GM12878 (cell line): ENCODE results near the gene MAN2C1. TPM values are rescaled to one million over a fixed set of nuclear protein-coding genes. Genes with fewer than 3 reads are reported as not detected.
A peak's percentile ranks its signal among the peaks of the same experiment; 100 is the strongest.

Experiments
- ATAC-seq: fragments of 200-7000 bp; cut with Tn5 transposase; 3 replicates; pipeline ENCODE4 v1.9.1; 2020; ENCODE audit warnings: mild to moderate bottlenecking, moderate library complexity
- BruUV-seq: library from RNA; stranded (reverse); fragments of 400-500 nt; replicated peaks from 2 replicates; lab custom pipeline; 2021; lab: Mats Ljungman, UMichigan
- CTCF ChIA-PET: fragments of 300-600 bp; sonication (Branson Sonifier 250); formaldehyde crosslinking; extraction: SDS; loops from one replicate; lab custom pipeline; 2021; ENCODE audit warnings: inconsistent platforms; lab: Yijun Ruan, JAX
- POLR2A ChIA-PET: fragments of 350-600 bp; formaldehyde crosslinking; extraction: SDS; loops from one replicate; lab custom pipeline; 2021; ENCODE audit warnings: inconsistent platforms; lab: Charles Lee
- RAD21 ChIA-PET: fragments of 300-600 bp; sonication (Branson Sonifier 250); formaldehyde crosslinking; loops from one replicate; lab custom pipeline; 2023; ENCODE audit warnings: antibody characterized with exemption; ENCODE audit not compliant: unreplicated experiment; lab: Charles Lee
- SMC1A ChIA-PET: fragments of 300-600 bp; sonication (Branson Sonifier 250); formaldehyde crosslinking; loops from one replicate; lab custom pipeline; 2023; ENCODE audit not compliant: unreplicated experiment, uncharacterized antibody; lab: Charles Lee
- DNase-seq: peaks from one replicate; pipeline ENCODE4 v3.0.0-alpha.2; 2011; ENCODE audit warnings: low read depth, low spot score
- FAIRE-seq: peaks from 3 replicates; lab custom pipeline; 2011; peaks lifted over from hg19 to GRCh38; lab: Jason Lieb, UNC
- H2AFZ ChIP-seq: 2 replicates; pipeline ENCODE4 v1.6.0; 2011; ENCODE audit warnings: low read depth, low read length, control low read depth; ENCODE audit not compliant: control insufficient read depth
- H3K27ac ChIP-seq: 2 replicates; pipeline ENCODE4 v1.5.1; 2011; ENCODE audit warnings: control low read depth; ENCODE audit not compliant: control insufficient read depth, insufficient read depth
- H3K27me3 ChIP-seq, 2 experiments: replicated peaks in 1 of 2; 2 replicates each; pipeline versions ENCODE4 v1.6.0 to v1.6.1; 2011; ENCODE audit warnings: low read length in 1 of 2; ENCODE audit not compliant: control insufficient read depth in 2 of 2, insufficient read depth in 2 of 2
- H3K36me3 ChIP-seq, 2 experiments: 2 replicates each; pipeline ENCODE4 v1.5.1; 2011; ENCODE audit warnings: low read length in 1 of 2; ENCODE audit not compliant: control insufficient read depth in 2 of 2, insufficient read depth in 2 of 2
- H3K4me1 ChIP-seq: 2 replicates; pipeline ENCODE4 v1.6.1; 2011; ENCODE audit warnings: mild to moderate bottlenecking, low read length, moderate library complexity, mixed read lengths; ENCODE audit not compliant: control insufficient read depth, insufficient read depth
- H3K4me2 ChIP-seq: 2 replicates; pipeline ENCODE4 v1.6.0; 2011; ENCODE audit warnings: control low read depth; ENCODE audit not compliant: control insufficient read depth, insufficient read depth
- H3K4me3 ChIP-seq: fragments of 200-600 bp; sonication (generic); 2 replicates; pipeline ENCODE4 v1.5.1; 2016
- H3K79me2 ChIP-seq: 2 replicates; pipeline ENCODE4 v1.6.0; 2011; ENCODE audit warnings: low read length; ENCODE audit not compliant: control insufficient read depth, insufficient read depth
- H3K9ac ChIP-seq: 2 replicates; pipeline ENCODE4 v1.8.0; 2011; ENCODE audit warnings: low read length, control low read depth, mixed read lengths; ENCODE audit not compliant: control insufficient read depth, insufficient read depth
- H3K9me3 ChIP-seq: replicated peaks from 3 replicates; pipeline ENCODE4 v1.5.1; 2011; ENCODE audit warnings: mild to moderate bottlenecking, low read length; ENCODE audit not compliant: control insufficient read depth, insufficient read depth
- H4K20me1 ChIP-seq: 2 replicates; pipeline ENCODE4 v1.6.0; 2011; ENCODE audit not compliant: control insufficient read depth, insufficient read depth
- EGR1 ChIP-seq, 2 experiments: IDR thresholded peaks; 1 replicate in 1 of 2; 2 replicates in 1 of 2; pipeline ENCODE4 v1.6.1; 2011 to 2012; ENCODE audit warnings: low read depth in 2 of 2, low read length in 2 of 2, borderline replicate concordance in 1 of 2, mild to moderate bottlenecking in 1 of 2, moderate library complexity in 1 of 2
- EP300 ChIP-seq, 2 experiments: fragments of 150-350 bp in 1 of 2; IDR thresholded peaks; 2 replicates each; pipeline ENCODE4 v1.6.1; 2011 to 2012; ENCODE audit warnings: low read depth in 2 of 2, low read length in 2 of 2, borderline replicate concordance in 1 of 2, improper control_type of control experiment in 1 of 2, inconsistent platforms in 1 of 2; ENCODE audit not compliant: control insufficient read depth in 1 of 2
- HCFC1 ChIP-seq: fragments of 150-350 bp; IDR thresholded peaks from 2 replicates; pipeline ENCODE4 v1.6.1; 2014; ENCODE audit warnings: low read length
- SIN3A ChIP-seq: IDR thresholded peaks from 2 replicates; pipeline ENCODE4 v1.6.1; 2012; ENCODE audit warnings: low read depth, low read length, improper control_type of control experiment
- TAF1 ChIP-seq: IDR thresholded peaks from 2 replicates; pipeline ENCODE4 v1.6.1; 2011; ENCODE audit warnings: mild to moderate bottlenecking, low read depth, low read length, borderline replicate concordance
- WGBS: methylation state at CpG from one replicate; pipeline ENCODE4 v1.1.6; 2016; ENCODE audit warnings: low lambda C conversion rate; ENCODE audit not compliant: insufficient replicate concordance, insufficient coverage; ENCODE audit errors: missing lambda C conversion rate; 5-methylcytosine and 5-hydroxymethylcytosine counted together
- in situ Hi-C: fragments of 300-500 bp; cut with MboI; formaldehyde crosslinking; loops from 9 replicates; pipeline ENCODE4 v1.14.3; 2018; ENCODE audit warnings: mixed read lengths
- intact Hi-C: fragments of 100-400 bp; cut with micrococcal nuclease; formaldehyde crosslinking; loops from one replicate; pipeline ENCODE4 v1.14.2; 2022; ENCODE audit not compliant: unreplicated experiment
- microRNA counts: library from miRNA; unstranded; fragments of <30 nt; microRNA quantifications from one replicate; lab custom pipeline; 2016
- microRNA-seq: library from miRNA; unstranded; fragments of <30 nt; microRNA quantifications from one replicate; pipeline ENCODE4, GENCODE V29; 2018
- polyA plus RNA-seq, 11 experiments: library from polyadenylated mRNA; depleted of rRNA in 4 of 11; unstranded in 6 of 11; stranded (reverse) in 5 of 11; fragments of >200 nt; fragmentation: Nextera tagmentation in 4 of 11; fragmentation: Illumina TruSeq in 1 of 11; extraction: Ambion mirVana in 4 of 11; extraction: Trizol in 1 of 11; gene quantifications; 1 replicate in 1 of 11; 2 replicates in 10 of 11; pipeline versions ENCODE4 v1.2.1 to v1.2.3, GENCODE V29; 2011 to 2016; ENCODE audit warnings: inconsistent platforms in 2 of 11, missing spikeins in 2 of 11, low read depth in 1 of 11
- total RNA-seq, 4 experiments: library from RNA; depleted of rRNA in 3 of 4; stranded (reverse); fragments of >200 nt in 3 of 4; fragmentation: Illumina TruSeq in 1 of 4; extraction: Trizol in 1 of 4; gene quantifications; 2 replicates each; pipeline versions ENCODE4 v1.2.1 to v1.2.3, GENCODE V29; 2013 to 2021

The MAN2C1 gene
- total and polyA plus RNA-seq, 10 of the 15 experiments (the other 5 are each of a cell fraction or from before 2014, with no cell fraction given): 1.4 to 111 (median 42.2) TPM

- no TSS peak for BruUV-seq
- no peak overlapping the region for H2AFZ ChIP-seq
- no peak overlapping the region for H3K27ac ChIP-seq
- H3K9me3 ChIP-seq: no peaks in the 10 kb centered on the region
- no peaks in the 10 kb centered on the region for H3K36me3 ChIP-seq
- ATAC-seq (no peak), DNase-seq (no peak), FAIRE-seq (no peak)
- H3K4me2 ChIP-seq: no peak overlapping the region
- RAD21 ChIA-PET: interaction anchor here (0.8 kb wide), 1 partner anchor 311 kb away, joined by 3 read pairs; the partner anchor contains the start of gene SCAMP5
- H3K4me1 ChIP-seq: no peaks in the 10 kb centered on the region
- POLR2A ChIA-PET: no interaction called here
- H3K27me3 ChIP-seq: no peaks in the 10 kb centered on the region
- H3K79me2 ChIP-seq: no peaks in the 10 kb centered on the region
- TF ChIP-seq EGR1 (IDR thresholded peaks at IDR 0.05; ENCODE audit: borderline replicate concordance in 1 of 2, low read depth in 2 of 2, low read length in 2 of 2) (no peak), TAF1 (no peak), HCFC1 (no peak), SIN3A (no peak), EP300 (IDR thresholded peaks at IDR 0.05; ENCODE audit: borderline replicate concordance in 1 of 2, control insufficient read depth in 1 of 2, low read depth in 2 of 2, low read length in 2 of 2) (no peak)
- intact Hi-C loops (no loop called here), in situ Hi-C loops (loop anchor here (10.0 kb wide), 2 partner anchors 281 to 1241 kb away; partner anchors contain the start of gene PPCDC)
- WGBS: 22% methylated on average over 3 of the region's 3 CpGs
- CTCF ChIA-PET: interaction anchor here (1.1 kb wide), 1 partner anchor 277 kb away, joined by 3 read pairs; no protein-coding TSS in a partner anchor
- H4K20me1 ChIP-seq: no peaks in the 10 kb centered on the region
- H3K4me3 ChIP-seq: no peak overlapping the region
- H3K9ac ChIP-seq: no peak overlapping the region
- SMC1A ChIA-PET: interaction anchor here (0.5 to 1.1 kb wide), 2 partner anchors 277 to 581 kb away, joined by 3 read pairs; no protein-coding TSS in a partner anchor
Observed at GRCh38 chr15:75306188-75306587, 62.2 kb downstream of the MAN2C1 start.

MicroRNA genes within 50 kb of the gene (microRNA counts, 767-probe panel; counts per million panel counts)
- microRNA hsa-miR-631 (lab: Ali Mortazavi, UCI): 2,268 counts per million, percentile 80 among the panel's probes with 10 or more counts

Small RNAs within 50 kb of the gene (microRNA-seq; reads per million reads assigned to microRNA genes)
- gene MIR631: not detected

Other genes starting within 250 kb of the MAN2C1 start
- gene C15orf39, start 166.7 kb downstream of the MAN2C1 start, total RNA-seq (2014; rRNA removed): 38.5 and 48.8 TPM in 2 replicates
- gene C15orf39, start 166.7 kb downstream of the MAN2C1 start, total RNA-seq (2014; rRNA removed; fragmentation: Illumina TruSeq; extraction: Trizol): 15.2 and 18.1 TPM in 2 replicates
- 128 and 139 TPM in 2 replicates for gene C15orf39, start 166.7 kb downstream of the MAN2C1 start, total RNA-seq (2021)
- gene C15orf39, start 166.7 kb downstream of the MAN2C1 start, polyA plus RNA-seq (2011; rRNA removed): 3.2 and 10.2 TPM in 2 replicates
- gene C15orf39, start 166.7 kb downstream of the MAN2C1 start, polyA plus RNA-seq (2014; fragmentation: Illumina TruSeq; extraction: Trizol): 10.5 and 31.2 TPM in 2 replicates
- gene C15orf39, start 166.7 kb downstream of the MAN2C1 start, polyA plus RNA-seq (2014; fragmentation: Nextera tagmentation; extraction: Ambion mirVana): 1 to 10 TPM; 2.3 to 4.9 TPM
- 40.6 and 54.3 TPM in 2 replicates for gene C15orf39, start 166.7 kb downstream of the MAN2C1 start, polyA plus RNA-seq (2014; rRNA removed)
- 10 to 100 TPM; 34.7 to 39.0 TPM for gene C15orf39, start 166.7 kb downstream of the MAN2C1 start, polyA plus RNA-seq (2016; fragmentation: Nextera tagmentation; extraction: Ambion mirVana)
- not detected in 2 replicates for gene GOLGA6C, start 110.3 kb downstream of the MAN2C1 start, total RNA-seq (2014; rRNA removed)
- not detected in 2 replicates for gene GOLGA6C, start 110.3 kb downstream of the MAN2C1 start, total RNA-seq (2014; rRNA removed; fragmentation: Illumina TruSeq; extraction: Trizol)
- not detected in 2 replicates for gene GOLGA6C, start 110.3 kb downstream of the MAN2C1 start, total RNA-seq (2021)
- gene GOLGA6C, start 110.3 kb downstream of the MAN2C1 start, polyA plus RNA-seq (2011; rRNA removed): not detected in 2 replicates
- gene GOLGA6C, start 110.3 kb downstream of the MAN2C1 start, polyA plus RNA-seq (2014; fragmentation: Illumina TruSeq; extraction: Trizol): not detected in 2 replicates
- gene GOLGA6C, start 110.3 kb downstream of the MAN2C1 start, polyA plus RNA-seq (2014; fragmentation: Nextera tagmentation; extraction: Ambion mirVana): not detected
- gene GOLGA6C, start 110.3 kb downstream of the MAN2C1 start, polyA plus RNA-seq (2014; rRNA removed): not detected in 2 replicates
- not detected for gene GOLGA6C, start 110.3 kb downstream of the MAN2C1 start, polyA plus RNA-seq (2016; fragmentation: Nextera tagmentation; extraction: Ambion mirVana)
- not detected in 2 replicates for gene GOLGA6D, start 85.8 kb downstream of the MAN2C1 start, total RNA-seq (2014; rRNA removed)
- not detected in 2 replicates for gene GOLGA6D, start 85.8 kb downstream of the MAN2C1 start, total RNA-seq (2014; rRNA removed; fragmentation: Illumina TruSeq; extraction: Trizol)
- gene GOLGA6D, start 85.8 kb downstream of the MAN2C1 start, total RNA-seq (2021): not detected in 2 replicates
- gene GOLGA6D, start 85.8 kb downstream of the MAN2C1 start, polyA plus RNA-seq (2011; rRNA removed): not detected in 2 replicates
- not detected in 2 replicates for gene GOLGA6D, start 85.8 kb downstream of the MAN2C1 start, polyA plus RNA-seq (2014; fragmentation: Illumina TruSeq; extraction: Trizol)
- gene GOLGA6D, start 85.8 kb downstream of the MAN2C1 start, polyA plus RNA-seq (2014; fragmentation: Nextera tagmentation; extraction: Ambion mirVana): not detected
- gene GOLGA6D, start 85.8 kb downstream of the MAN2C1 start, polyA plus RNA-seq (2014; rRNA removed): not detected in 2 replicates
- gene GOLGA6D, start 85.8 kb downstream of the MAN2C1 start, polyA plus RNA-seq (2016; fragmentation: Nextera tagmentation; extraction: Ambion mirVana): not detected
- 110 and 113 TPM in 2 replicates for gene COMMD4, start 32.5 kb downstream of the MAN2C1 start, total RNA-seq (2014; rRNA removed)
- gene COMMD4, start 32.5 kb downstream of the MAN2C1 start, total RNA-seq (2014; rRNA removed; fragmentation: Illumina TruSeq; extraction: Trizol): 46.1 and 48.4 TPM in 2 replicates
- gene COMMD4, start 32.5 kb downstream of the MAN2C1 start, total RNA-seq (2021): 86.3 and 98.9 TPM in 2 replicates
- 32.0 and 53.2 TPM in 2 replicates for gene COMMD4, start 32.5 kb downstream of the MAN2C1 start, polyA plus RNA-seq (2011; rRNA removed)
- gene COMMD4, start 32.5 kb downstream of the MAN2C1 start, polyA plus RNA-seq (2014; fragmentation: Illumina TruSeq; extraction: Trizol): 18.5 and 34.3 TPM in 2 replicates
- gene COMMD4, start 32.5 kb downstream of the MAN2C1 start, polyA plus RNA-seq (2014; fragmentation: Nextera tagmentation; extraction: Ambion mirVana): 10 to 100 TPM; 14.5 to 38.4 TPM
- 97.4 and 111 TPM in 2 replicates for gene COMMD4, start 32.5 kb downstream of the MAN2C1 start, polyA plus RNA-seq (2014; rRNA removed)
- 100 to 1,000 TPM; 115 to 118 TPM for gene COMMD4, start 32.5 kb downstream of the MAN2C1 start, polyA plus RNA-seq (2016; fragmentation: Nextera tagmentation; extraction: Ambion mirVana)
- 0.71 and 0.73 TPM in 2 replicates for gene NEIL1, start 21.6 kb downstream of the MAN2C1 start, total RNA-seq (2014; rRNA removed)
- 0.58 and 0.92 TPM in 2 replicates for gene NEIL1, start 21.6 kb downstream of the MAN2C1 start, total RNA-seq (2014; rRNA removed; fragmentation: Illumina TruSeq; extraction: Trizol)
- gene NEIL1, start 21.6 kb downstream of the MAN2C1 start, total RNA-seq (2021): 0.96 and 1.5 TPM in 2 replicates
- gene NEIL1, start 21.6 kb downstream of the MAN2C1 start, polyA plus RNA-seq (2011; rRNA removed): 0.04 and 0.23 TPM in 2 replicates
- gene NEIL1, start 21.6 kb downstream of the MAN2C1 start, polyA plus RNA-seq (2014; fragmentation: Illumina TruSeq; extraction: Trizol): 0.37 and 1.3 TPM in 2 replicates
- gene NEIL1, start 21.6 kb downstream of the MAN2C1 start, polyA plus RNA-seq (2014; fragmentation: Nextera tagmentation; extraction: Ambion mirVana): under 1 TPM; 0.10 to 0.37 TPM
- gene NEIL1, start 21.6 kb downstream of the MAN2C1 start, polyA plus RNA-seq (2014; rRNA removed): 1.8 and 2.5 TPM in 2 replicates
- gene NEIL1, start 21.6 kb downstream of the MAN2C1 start, polyA plus RNA-seq (2016; fragmentation: Nextera tagmentation; extraction: Ambion mirVana): 1 to 10 TPM; 1.2 to 2.3 TPM
- gene SIN3A, start 83.1 kb upstream of the MAN2C1 start, total RNA-seq (2014; rRNA removed): 25.3 and 30.4 TPM in 2 replicates
- 24.4 and 26.4 TPM in 2 replicates for gene SIN3A, start 83.1 kb upstream of the MAN2C1 start, total RNA-seq (2014; rRNA removed; fragmentation: Illumina TruSeq; extraction: Trizol)
- 62.2 and 63.6 TPM in 2 replicates for gene SIN3A, start 83.1 kb upstream of the MAN2C1 start, total RNA-seq (2021)
- gene SIN3A, start 83.1 kb upstream of the MAN2C1 start, polyA plus RNA-seq (2011; rRNA removed): 19.6 and 30.5 TPM in 2 replicates
- 28.6 and 32.6 TPM in 2 replicates for gene SIN3A, start 83.1 kb upstream of the MAN2C1 start, polyA plus RNA-seq (2014; fragmentation: Illumina TruSeq; extraction: Trizol)
- 1 to 10 TPM; 6.4 to 7.1 TPM for gene SIN3A, start 83.1 kb upstream of the MAN2C1 start, polyA plus RNA-seq (2014; fragmentation: Nextera tagmentation; extraction: Ambion mirVana)
- gene SIN3A, start 83.1 kb upstream of the MAN2C1 start, polyA plus RNA-seq (2014; rRNA removed): 27.6 and 28.4 TPM in 2 replicates
- gene SIN3A, start 83.1 kb upstream of the MAN2C1 start, polyA plus RNA-seq (2016; fragmentation: Nextera tagmentation; extraction: Ambion mirVana): 10 to 100 TPM; 26.4 to 30.0 TPM
- 18.2 and 19.5 TPM in 2 replicates for gene PTPN9, start 210.7 kb upstream of the MAN2C1 start, total RNA-seq (2014; rRNA removed)
- 17.3 and 17.9 TPM in 2 replicates for gene PTPN9, start 210.7 kb upstream of the MAN2C1 start, total RNA-seq (2014; rRNA removed; fragmentation: Illumina TruSeq; extraction: Trizol)
- gene PTPN9, start 210.7 kb upstream of the MAN2C1 start, total RNA-seq (2021): 25.2 and 29.1 TPM in 2 replicates
- gene PTPN9, start 210.7 kb upstream of the MAN2C1 start, polyA plus RNA-seq (2011; rRNA removed): 21.9 and 25.7 TPM in 2 replicates
- gene PTPN9, start 210.7 kb upstream of the MAN2C1 start, polyA plus RNA-seq (2014; fragmentation: Illumina TruSeq; extraction: Trizol): 25.5 and 30.2 TPM in 2 replicates
- gene PTPN9, start 210.7 kb upstream of the MAN2C1 start, polyA plus RNA-seq (2014; fragmentation: Nextera tagmentation; extraction: Ambion mirVana): 1 to 10 TPM; 7.8 to 8.9 TPM
- 19.4 and 24.3 TPM in 2 replicates for gene PTPN9, start 210.7 kb upstream of the MAN2C1 start, polyA plus RNA-seq (2014; rRNA removed)
- 10 to 100 TPM; 11.7 to 18.7 TPM for gene PTPN9, start 210.7 kb upstream of the MAN2C1 start, polyA plus RNA-seq (2016; fragmentation: Nextera tagmentation; extraction: Ambion mirVana)